Mucosa of rectum (tissue), 2 donors: ENCODE results near the gene PPIL1.
A peak's percentile ranks its signal among the peaks of the same experiment; 100 is the strongest.

Experiments used
- H3K27ac ChIP-seq, 2 donors: one replicate each; pipeline ENCODE4 v1.7.0; 2013; ENCODE audit warnings: inconsistent platforms in 2 of 2, low read depth in 2 of 2, low read length in 2 of 2
- H3K27me3 ChIP-seq, 2 donors: one replicate each; pipeline ENCODE4 v1.7.0; 2013; ENCODE audit warnings: low read length in 2 of 2; ENCODE audit not compliant: control insufficient read depth in 2 of 2, insufficient read depth in 2 of 2
- H3K36me3 ChIP-seq, 2 donors: one replicate each; pipeline ENCODE4 v1.7.0; 2013; ENCODE audit warnings: low read length in 2 of 2; ENCODE audit not compliant: control insufficient read depth in 2 of 2, insufficient read depth in 2 of 2
- H3K4me1 ChIP-seq, 2 donors: one replicate each; pipeline ENCODE4 v1.7.0; 2013; ENCODE audit warnings: low read length in 2 of 2, mild to moderate bottlenecking in 1 of 2; ENCODE audit not compliant: control insufficient read depth in 2 of 2, insufficient read depth in 2 of 2
- H3K4me3 ChIP-seq, 2 donors: one replicate each; pipeline ENCODE4 v1.7.0; 2013; ENCODE audit warnings: low read length in 2 of 2
- H3K9ac ChIP-seq, 2 donors: one replicate each; pipeline ENCODE4 v1.7.0; 2013; ENCODE audit warnings: low read length in 2 of 2, low read depth in 1 of 2, mild to moderate bottlenecking in 1 of 2
- H3K9me3 ChIP-seq, 2 donors: one replicate each; pipeline ENCODE4 v1.7.0; 2013; ENCODE audit warnings: low read length in 2 of 2; ENCODE audit not compliant: control insufficient read depth in 2 of 2
- donor health status: healthy.
- donor health status: Normal muscosa, but diverticular disease.

Gene PPIL1

DNA sequence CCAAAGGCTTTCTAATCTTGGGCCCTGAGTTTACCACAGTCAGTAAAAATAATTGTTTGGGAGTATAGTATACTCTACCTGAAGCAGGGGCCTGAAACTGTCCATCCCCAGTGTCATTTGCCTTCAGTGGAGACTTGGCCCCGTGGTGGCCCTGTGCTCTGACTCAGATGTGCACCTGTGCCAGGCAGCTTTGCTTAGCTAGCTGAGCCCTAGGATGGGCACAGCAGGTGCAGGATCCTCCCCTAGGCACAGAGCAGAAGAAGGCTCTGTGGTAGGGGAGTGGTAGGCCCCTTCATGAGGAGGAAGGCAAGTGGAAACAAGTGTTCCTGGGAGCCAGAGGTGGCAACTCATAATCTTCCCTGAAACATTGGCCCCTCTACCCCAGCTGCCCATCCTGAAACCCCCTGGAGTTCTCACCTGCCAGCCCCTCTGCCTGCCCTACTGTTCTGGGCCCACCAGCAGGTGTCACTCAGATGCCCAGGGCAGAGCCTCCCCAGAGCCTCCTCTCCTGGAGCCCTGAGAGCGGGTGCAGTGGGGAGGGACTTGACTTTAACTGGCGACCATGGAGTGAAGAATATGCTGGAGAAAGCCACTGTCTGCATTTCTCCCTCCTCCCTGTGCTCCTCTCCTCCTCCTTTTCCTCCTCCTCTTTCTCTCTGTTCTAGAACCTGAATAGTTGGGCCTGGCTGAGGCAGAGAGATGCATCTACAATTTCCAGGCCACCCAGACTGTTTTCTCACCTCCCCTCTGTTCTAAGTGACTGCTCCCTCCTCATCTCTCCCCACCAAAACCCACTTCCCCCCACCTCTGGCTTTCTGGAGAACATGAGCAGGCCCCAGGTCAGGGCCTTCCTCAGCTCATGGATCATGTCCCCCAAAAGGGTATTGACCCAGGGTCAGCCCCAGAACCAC is 38.2 kb downstream of the PPIL1 start:
- peaks cover 24 to 26% of the 10 kb centered on the region in 2 donors for H3K27me3 ChIP-seq
- peaks cover 7 to 14% of the 10 kb centered on the region in 2 donors for H3K4me1 ChIP-seq
- H3K36me3 ChIP-seq, result no peaks in the 10 kb centered on the region
- H3K9me3 ChIP-seq, result no peaks in the 10 kb centered on the region
- no peak overlapping the region for H3K9ac ChIP-seq
- H3K4me3 ChIP-seq, result no peak overlapping the region
- H3K27ac ChIP-seq, result no peak overlapping the region

DNA sequence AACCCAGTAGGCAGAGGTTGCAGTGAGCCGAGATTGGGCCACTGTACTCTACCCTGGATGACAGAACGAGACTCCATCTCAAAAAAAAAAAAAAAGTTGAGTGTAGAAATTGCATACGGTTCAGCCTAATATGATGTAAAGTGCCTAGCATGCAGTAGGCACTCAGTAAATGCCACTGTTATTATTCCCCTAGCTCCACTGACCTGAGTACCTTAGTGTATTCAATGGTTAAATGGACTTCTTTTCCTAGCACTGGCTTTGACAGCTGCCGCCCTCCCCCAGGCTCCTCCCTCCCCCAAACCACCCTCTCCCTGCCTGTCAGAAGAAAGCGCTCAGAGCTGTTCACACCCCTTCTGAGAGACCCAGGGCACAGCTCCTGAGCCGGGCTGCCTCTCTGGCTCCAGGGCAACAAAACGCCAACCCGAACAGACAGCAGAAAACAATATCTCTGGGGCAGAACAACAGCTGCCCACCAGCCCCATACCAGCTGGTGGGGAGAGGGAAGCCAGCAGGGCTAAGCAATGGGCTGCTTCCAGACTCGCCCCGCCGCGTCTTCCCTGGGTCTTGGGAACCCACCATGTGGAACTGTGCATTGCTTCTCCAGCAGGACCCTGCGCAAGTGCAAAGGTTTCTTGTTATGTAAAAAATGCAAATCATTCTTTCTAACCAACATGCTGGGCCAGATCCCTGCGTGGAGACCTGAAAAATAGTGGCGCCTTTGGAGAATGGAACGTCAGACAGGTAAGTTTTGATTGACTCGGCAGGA is 39.8 kb downstream of the PPIL1 start:
- peaks cover 15 to 16% of the 10 kb centered on the region in 2 donors for H3K27me3 ChIP-seq
- no peak overlapping the region for H3K4me3 ChIP-seq
- H3K9ac ChIP-seq, result no peak overlapping the region
- H3K4me1 ChIP-seq, result peaks cover 8 to 13% of the 10 kb centered on the region in 2 donors
- no peak overlapping the region for H3K27ac ChIP-seq
- no peaks in the 10 kb centered on the region for H3K9me3 ChIP-seq
- H3K36me3 ChIP-seq, result no peaks in the 10 kb centered on the region

DNA sequence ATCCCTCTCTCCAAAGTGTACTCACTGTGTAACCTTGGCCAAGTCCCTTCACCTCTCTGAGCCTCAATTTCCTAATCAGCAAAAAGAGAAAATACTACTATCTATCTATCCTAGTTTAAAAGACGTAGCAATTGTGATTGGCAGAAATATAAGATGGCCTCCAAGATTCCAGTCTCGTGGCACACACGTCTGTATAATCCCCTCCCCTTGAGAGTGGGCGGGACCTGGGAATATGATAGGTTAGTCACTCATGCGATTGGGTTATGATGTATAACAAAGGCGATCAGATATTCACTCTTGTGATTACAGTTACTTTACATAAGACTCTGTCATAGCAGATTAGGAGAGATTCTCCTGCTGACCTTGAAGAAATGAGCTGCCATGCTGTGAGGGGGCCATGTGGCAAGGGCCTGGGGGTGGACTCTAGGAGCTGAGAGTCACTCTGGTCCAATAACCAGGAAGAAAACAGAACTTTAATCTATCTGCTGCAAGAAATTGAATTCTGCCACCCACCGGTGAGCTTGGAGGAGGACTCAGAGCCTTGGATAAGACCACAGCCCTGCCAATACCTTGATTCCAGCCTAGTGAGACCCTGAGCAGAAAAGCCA is 41.3 kb downstream of the PPIL1 start:
- no peaks in the 10 kb centered on the region for H3K9me3 ChIP-seq
- H3K27ac ChIP-seq, result no peak overlapping the region
- peaks cover 9 to 11% of the 10 kb centered on the region in 2 donors for H3K4me1 ChIP-seq

DNA sequence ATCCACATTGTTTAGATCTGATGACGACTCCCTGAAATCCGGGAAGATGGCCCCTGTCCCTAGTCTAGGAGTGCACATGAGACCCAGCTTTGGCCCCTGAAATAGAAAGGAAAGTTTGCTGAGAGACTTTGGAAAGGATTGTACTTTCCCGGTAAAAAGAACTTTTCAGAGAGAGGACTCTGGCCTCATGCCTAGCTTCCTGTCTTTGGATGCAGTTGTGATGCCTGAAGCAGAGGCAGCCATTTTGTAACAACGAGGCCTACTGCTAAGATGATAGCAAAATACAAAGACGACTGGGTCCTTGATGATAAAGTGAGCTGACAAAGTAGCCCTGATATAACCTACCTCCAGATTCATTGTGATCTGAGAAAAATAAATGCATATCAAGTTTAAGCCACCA is 42.3 kb downstream of the PPIL1 start:
- H3K36me3 ChIP-seq, result no peaks in the 10 kb centered on the region
- peaks cover 11% of the 10 kb centered on the region in 2 donors for H3K4me1 ChIP-seq
- no peaks in the 10 kb centered on the region for H3K9me3 ChIP-seq

More for the DNA sequence above, 41.3 kb downstream of the PPIL1 start:
- Histone ChIP-seq H3K36me3 (no peaks in the 10 kb centered on the region), H3K4me3 (no peak overlapping the region), H3K27me3 (peaks cover 5 to 6% of the 10 kb centered on the region in 2 donors), H3K9ac (no peak overlapping the region)

DNA sequence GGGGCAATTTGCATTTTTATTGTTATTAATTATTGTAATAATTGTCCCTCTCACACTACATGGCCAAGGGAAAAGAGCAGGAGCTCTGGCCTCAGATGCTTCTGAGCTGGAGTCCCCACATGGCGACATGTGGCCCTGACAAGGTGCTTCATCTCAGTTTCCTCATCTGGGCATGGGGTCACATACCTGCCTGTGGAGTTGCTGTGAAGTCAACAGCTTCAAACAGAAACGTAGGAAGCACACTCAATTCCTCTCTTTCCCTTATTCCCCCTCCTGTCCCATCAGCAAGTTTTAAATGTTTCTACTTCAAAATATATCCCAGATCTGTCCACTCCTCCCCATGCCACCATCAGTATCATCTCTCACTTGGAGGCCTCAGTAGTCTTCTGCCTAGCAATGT is 44.0 kb downstream of the PPIL1 start:
- peaks cover 11% of the 10 kb centered on the region in 2 donors for H3K4me1 ChIP-seq
- H3K9ac ChIP-seq, result no peak overlapping the region
- H3K27ac ChIP-seq, result peak overlapping the region in 1 of 2 donors; percentile 11

More for the DNA sequence above, 42.3 kb downstream of the PPIL1 start:
- H3K9ac ChIP-seq, result no peak overlapping the region
- H3K4me3 ChIP-seq, result no peak overlapping the region
- H3K27ac ChIP-seq, result no peak overlapping the region
- H3K27me3 ChIP-seq, result no peaks in the 10 kb centered on the region

DNA sequence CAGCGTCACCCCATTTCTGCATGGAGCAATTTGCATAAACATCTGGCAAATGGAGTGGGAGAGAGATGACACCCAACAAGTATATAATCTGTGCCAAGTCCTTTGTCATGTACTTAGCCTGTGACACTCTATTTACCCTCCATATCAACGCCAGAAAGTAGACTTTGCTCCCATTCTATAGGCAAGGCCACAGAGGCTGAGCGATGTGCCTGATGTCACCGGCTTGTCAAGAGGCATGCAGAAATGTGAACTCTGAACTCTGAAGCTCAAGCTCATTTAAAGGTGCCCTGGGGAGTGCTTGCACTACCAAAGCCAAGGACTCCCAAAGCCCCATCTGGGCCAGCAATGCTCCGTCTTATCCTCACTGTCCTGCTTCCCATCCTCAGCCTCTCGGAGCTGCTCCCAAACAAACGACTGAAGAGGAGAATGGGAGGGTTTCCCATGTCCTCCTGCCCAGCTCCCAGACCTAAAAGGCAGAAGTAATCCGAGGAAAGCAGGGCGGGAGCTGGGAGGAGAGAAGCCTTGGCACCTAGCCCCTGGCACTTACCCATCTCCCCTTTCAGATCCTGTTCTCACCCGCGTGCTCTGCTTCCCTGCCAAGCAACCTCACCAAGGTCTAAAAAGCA is 44.6 kb downstream of the PPIL1 start:
- peak overlapping the region; percentile 11 to 35 for H3K27ac ChIP-seq
- no peaks in the 10 kb centered on the region for H3K27me3 ChIP-seq
- H3K4me3 ChIP-seq, result peak overlapping the region in 1 of 2 donors; percentile 14
- no peaks in the 10 kb centered on the region for H3K36me3 ChIP-seq
- peaks cover 11% of the 10 kb centered on the region in 2 donors for H3K4me1 ChIP-seq
- no peaks in the 10 kb centered on the region for H3K9me3 ChIP-seq
- H3K9ac ChIP-seq, result no peak overlapping the region

More for the DNA sequence above, 44.0 kb downstream of the PPIL1 start:
- Histone ChIP-seq H3K4me3 (no peak overlapping the region), H3K9me3 (no peaks in the 10 kb centered on the region), H3K36me3 (no peaks in the 10 kb centered on the region), H3K27me3 (no peaks in the 10 kb centered on the region)

DNA sequence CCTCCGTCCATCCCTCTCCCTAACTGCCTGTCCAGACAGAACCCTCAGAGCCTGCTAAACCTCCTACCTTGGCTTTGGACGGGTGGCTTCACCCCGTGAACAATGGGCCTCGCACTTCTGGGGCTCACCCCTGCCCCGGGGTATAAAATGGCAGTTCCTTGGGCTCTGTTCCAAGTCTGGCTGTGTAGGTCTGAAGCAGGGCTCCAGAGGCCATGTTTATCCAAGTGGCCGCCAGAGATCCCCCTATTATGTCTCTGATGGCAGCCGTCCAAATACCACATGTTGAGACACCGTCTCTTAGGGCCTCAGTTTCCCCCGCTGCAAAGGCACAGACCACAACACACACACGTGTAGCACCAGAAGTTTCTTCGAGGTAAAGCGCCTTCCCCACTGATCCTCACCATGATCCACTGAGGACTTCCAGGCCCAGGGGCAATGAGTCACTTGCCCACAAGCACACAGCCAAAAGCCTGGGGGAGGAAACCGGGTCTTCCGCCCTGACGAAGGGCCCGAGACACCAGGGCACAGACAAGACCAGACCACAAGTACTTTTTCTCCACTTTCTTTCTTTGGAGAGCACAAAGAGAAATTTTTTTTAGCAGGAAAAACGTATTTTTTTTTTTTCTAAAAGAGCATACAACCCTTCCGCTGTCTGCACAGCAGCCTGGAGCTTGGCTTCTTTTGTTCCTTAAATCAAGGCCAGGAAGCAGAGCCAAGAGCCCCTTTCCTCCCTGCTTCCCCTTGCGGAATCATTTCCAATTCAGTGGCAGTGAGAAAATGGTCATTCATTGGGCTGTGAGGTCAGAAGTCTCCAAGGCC is 47.1 kb downstream of the PPIL1 start:
- no peaks in the 10 kb centered on the region for H3K36me3 ChIP-seq
- H3K9me3 ChIP-seq, result no peaks in the 10 kb centered on the region
- H3K27me3 ChIP-seq, result no peaks in the 10 kb centered on the region
- no peak overlapping the region for H3K9ac ChIP-seq
- peaks cover 11% of the 10 kb centered on the region in 2 donors for H3K4me1 ChIP-seq
- H3K4me3 ChIP-seq, result no peak overlapping the region
- H3K27ac ChIP-seq, result peak overlapping the region in 1 of 2 donors; percentile 32

DNA sequence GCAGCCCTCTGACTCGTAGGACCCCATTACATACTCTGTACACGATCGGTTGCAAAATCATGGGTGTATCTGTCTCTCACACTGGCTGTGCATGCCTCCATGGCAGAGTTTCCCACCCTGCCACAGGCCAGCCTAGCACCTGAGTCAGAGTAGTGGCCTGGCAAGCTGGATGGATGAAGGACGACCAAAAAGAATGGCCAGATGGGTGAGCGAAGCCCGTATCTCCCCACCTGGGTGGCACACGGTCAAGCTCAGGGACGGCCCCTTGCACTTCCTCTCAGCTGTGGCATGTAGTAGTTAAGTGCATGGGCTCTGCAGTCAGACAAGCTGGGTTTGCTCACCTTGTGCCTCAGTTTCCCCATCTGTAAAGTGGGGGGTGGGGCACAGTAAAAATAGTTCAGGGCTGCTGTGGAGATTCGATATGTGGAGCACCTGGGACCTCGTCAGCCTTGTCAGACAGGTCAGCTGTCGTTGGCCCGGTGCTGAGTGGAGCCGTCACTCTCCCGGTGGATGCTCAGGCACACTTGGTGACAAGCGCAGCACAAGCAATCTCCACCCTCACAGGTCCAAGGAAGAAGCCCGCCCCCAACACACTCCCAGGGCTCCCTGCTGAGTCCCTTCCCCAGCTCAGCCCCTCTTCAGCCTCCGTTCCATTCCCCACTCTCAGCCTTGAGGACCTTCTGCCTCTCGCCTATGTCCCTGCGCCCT is 47.9 kb downstream of the PPIL1 start:
- H3K4me3 ChIP-seq, result no peak overlapping the region
- H3K27me3 ChIP-seq, result no peaks in the 10 kb centered on the region
- H3K4me1 ChIP-seq, result peaks cover 11% of the 10 kb centered on the region in 2 donors
- no peak overlapping the region for H3K27ac ChIP-seq
- H3K36me3 ChIP-seq, result no peaks in the 10 kb centered on the region
- no peak overlapping the region for H3K9ac ChIP-seq
- no peaks in the 10 kb centered on the region for H3K9me3 ChIP-seq

DNA sequence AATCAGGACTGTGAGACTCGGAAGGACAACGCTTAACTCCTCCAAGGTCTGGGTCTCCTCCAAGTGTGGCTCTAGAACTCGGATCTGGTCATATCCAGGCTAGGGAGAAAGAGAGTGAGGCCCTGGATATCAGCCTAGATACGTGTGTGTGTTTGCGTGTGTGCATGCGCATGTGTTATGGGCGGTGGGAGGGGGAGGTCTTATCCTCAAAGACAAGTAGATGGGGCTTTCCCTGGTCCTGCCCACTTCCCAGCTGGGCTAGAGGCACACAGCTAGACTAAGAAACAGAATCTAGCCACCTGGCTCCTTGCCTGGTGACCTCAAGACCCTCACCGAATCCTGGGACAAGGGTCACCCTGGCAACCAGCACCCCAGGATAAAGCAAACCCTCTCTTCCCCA is 48.6 kb downstream of the PPIL1 start:
- Histone ChIP-seq H3K27ac (no peak overlapping the region), H3K4me3 (no peak overlapping the region), H3K27me3 (no peaks in the 10 kb centered on the region), H3K4me1 (peaks cover 11% of the 10 kb centered on the region in 2 donors), H3K9ac (no peak overlapping the region), H3K9me3 (no peaks in the 10 kb centered on the region), H3K36me3 (no peaks in the 10 kb centered on the region)
